Endodermal cell (in vitro differentiated cells): ENCODE measurements around the gene GPN3. TPM values are rescaled to one million over a fixed set of nuclear protein-coding genes. Genes with fewer than 3 reads are reported as not detected.
"Not testable (repeated sequence)": the region's sequence is repeated elsewhere in the genome, so short reads cannot be mapped to it uniquely, and the experiment has no call there.

Experiments used
- DNase-seq: peaks from one replicate; pipeline ENCODE4 v3.0.0-alpha.2; 2017
- H3K27ac ChIP-seq: 2 replicates; pipeline ENCODE4 v1.5.1; 2013; ENCODE audit warnings: mild to moderate bottlenecking, low read depth, low read length, moderate library complexity
- H3K27me3 ChIP-seq: 2 replicates; pipeline ENCODE4 v1.6.1; 2013; ENCODE audit warnings: mild to moderate bottlenecking, low read length, moderate library complexity; ENCODE audit not compliant: insufficient read depth, control insufficient read depth, poor library complexity, severe bottlenecking
- H3K36me3 ChIP-seq: 2 replicates; pipeline ENCODE4 v1.7.0; 2013; ENCODE audit warnings: mild to moderate bottlenecking, low read length, moderate library complexity; ENCODE audit not compliant: control insufficient read depth, insufficient read depth
- H3K4me1 ChIP-seq: one replicate; pipeline ENCODE4 v1.7.0; 2013; ENCODE audit warnings: low read length; ENCODE audit not compliant: control insufficient read depth, insufficient read depth
- H3K4me3 ChIP-seq: 2 replicates; pipeline ENCODE4 v1.5.1; 2013; ENCODE audit warnings: mild to moderate bottlenecking, low read length, moderate library complexity
- H3K9ac ChIP-seq: 2 replicates; pipeline ENCODE4 v1.6.1; 2013; ENCODE audit warnings: mild to moderate bottlenecking, low read length, moderate library complexity; ENCODE audit not compliant: poor library complexity, severe bottlenecking; ENCODE audit errors: extremely low read depth
- H3K9me3 ChIP-seq: 2 replicates; pipeline ENCODE4 v1.6.1; 2013; ENCODE audit warnings: mild to moderate bottlenecking, low read length, moderate library complexity; ENCODE audit not compliant: control insufficient read depth
- H3K27ac Mint-ChIP-seq: 2 replicates; pipeline ENCODE4 v1.8.0; 2020; ENCODE audit warnings: mixed read lengths
- H3K27me3 Mint-ChIP-seq: 2 replicates; pipeline ENCODE4 v1.8.0; 2021; ENCODE audit warnings: mild to moderate bottlenecking, mixed read lengths; ENCODE audit not compliant: insufficient read depth
- H3K36me3 Mint-ChIP-seq: 2 replicates; pipeline ENCODE4 v1.8.0; 2020; ENCODE audit warnings: low read depth, mixed read lengths
- H3K4me1 Mint-ChIP-seq: 2 replicates; pipeline ENCODE4 v1.8.0; 2020; ENCODE audit warnings: mixed read lengths
- H3K4me3 Mint-ChIP-seq: 2 replicates; pipeline ENCODE4 v1.8.0; 2020; ENCODE audit warnings: mild to moderate bottlenecking, moderate library complexity, mixed read lengths
- H3K9me3 Mint-ChIP-seq: 2 replicates; pipeline ENCODE4 v1.8.0; 2020; ENCODE audit warnings: mild to moderate bottlenecking, mixed read lengths
- WGBS, 2 experiments: methylation state at CpG; one replicate each; pipeline versions ENCODE4 v1.1.5 to v1.1.7; 2013; ENCODE audit warnings: missing lambda C conversion rate in 2 of 2, mixed read lengths in 1 of 2; ENCODE audit not compliant: insufficient coverage in 1 of 2, insufficient read length in 1 of 2; 5-methylcytosine and 5-hydroxymethylcytosine counted together
- total RNA-seq, 2 donors: library from RNA; stranded (reverse); fragmentation: NEBNext Ultra II Directional in 1 of 2; extraction: Animal tissue kit (Norgen Biotek cat#: 25700) in 1 of 2; gene quantifications; 2 replicates in 1 of 2; 3 replicates in 1 of 2; pipeline ENCODE4 v1.2.1, GENCODE V29; 2021
- TF ChIP-seq, protein P1 (sequence below): fragments of 200-600 bp; sonication (generic); conservative IDR thresholded peaks from 2 replicates; pipeline ENCODE4 v1.5.0; 2021; ENCODE audit warnings: antibody characterized with exemption, mild to moderate bottlenecking

The GPN3 gene
- total RNA-seq, 2 donors from 2014 or later, result 40.8 to 50.7 TPM

DNA sequence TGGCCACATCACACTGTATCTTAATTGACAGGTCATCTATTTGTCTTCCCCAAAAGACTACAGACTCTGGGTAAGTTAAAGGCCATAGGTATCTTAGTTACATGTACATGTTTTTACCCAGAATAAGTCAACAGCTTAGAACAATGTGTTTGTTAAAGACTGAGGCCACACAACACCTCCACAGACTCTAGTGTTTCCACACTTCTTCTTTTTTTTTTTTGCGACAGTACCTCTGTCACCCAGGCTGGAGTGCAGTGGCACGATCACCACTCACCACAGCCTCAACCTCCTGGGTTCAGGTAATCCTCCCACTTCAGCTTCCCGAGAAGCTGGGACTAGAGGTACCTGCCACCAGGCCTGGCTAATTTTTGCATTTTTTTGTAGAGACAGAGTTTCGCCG is 1.3 kb downstream of the GPN3 start:
- H3K27ac Mint-ChIP-seq, result peak overlapping the region; percentile 48
- H3K4me3 ChIP-seq, result peak overlapping the region; percentile 94
- H3K4me1 ChIP-seq, result peaks cover 2% of the 10 kb centered on the region
- H3K27me3 ChIP-seq, result no peaks in the 10 kb centered on the region
- no peaks in the 10 kb centered on the region for H3K9me3 Mint-ChIP-seq
- peak overlapping the region; percentile 98 for H3K4me3 Mint-ChIP-seq
- H3K36me3 ChIP-seq, result peaks cover 24% of the 10 kb centered on the region
- H3K27me3 Mint-ChIP-seq, result no peaks in the 10 kb centered on the region
- no peak overlapping the region for H3K27ac ChIP-seq
- peak overlapping the region; percentile 95 for H3K9ac ChIP-seq
- WGBS, 2 experiments, result 88 to 93% methylated on average over 4 to 5 of the region's 5 CpGs
- peaks cover 23% of the 10 kb centered on the region for H3K36me3 Mint-ChIP-seq
- DNase-seq, result peak; percentile 49
- H3K9me3 ChIP-seq, result no peaks in the 10 kb centered on the region
- H3K4me1 Mint-ChIP-seq, result peaks cover 16% of the 10 kb centered on the region
- TF ChIP-seq, protein P1, sequence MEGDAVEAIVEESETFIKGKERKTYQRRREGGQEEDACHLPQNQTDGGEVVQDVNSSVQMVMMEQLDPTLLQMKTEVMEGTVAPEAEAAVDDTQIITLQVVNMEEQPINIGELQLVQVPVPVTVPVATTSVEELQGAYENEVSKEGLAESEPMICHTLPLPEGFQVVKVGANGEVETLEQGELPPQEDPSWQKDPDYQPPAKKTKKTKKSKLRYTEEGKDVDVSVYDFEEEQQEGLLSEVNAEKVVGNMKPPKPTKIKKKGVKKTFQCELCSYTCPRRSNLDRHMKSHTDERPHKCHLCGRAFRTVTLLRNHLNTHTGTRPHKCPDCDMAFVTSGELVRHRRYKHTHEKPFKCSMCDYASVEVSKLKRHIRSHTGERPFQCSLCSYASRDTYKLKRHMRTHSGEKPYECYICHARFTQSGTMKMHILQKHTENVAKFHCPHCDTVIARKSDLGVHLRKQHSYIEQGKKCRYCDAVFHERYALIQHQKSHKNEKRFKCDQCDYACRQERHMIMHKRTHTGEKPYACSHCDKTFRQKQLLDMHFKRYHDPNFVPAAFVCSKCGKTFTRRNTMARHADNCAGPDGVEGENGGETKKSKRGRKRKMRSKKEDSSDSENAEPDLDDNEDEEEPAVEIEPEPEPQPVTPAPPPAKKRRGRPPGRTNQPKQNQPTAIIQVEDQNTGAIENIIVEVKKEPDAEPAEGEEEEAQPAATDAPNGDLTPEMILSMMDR, result no peak

DNA sequence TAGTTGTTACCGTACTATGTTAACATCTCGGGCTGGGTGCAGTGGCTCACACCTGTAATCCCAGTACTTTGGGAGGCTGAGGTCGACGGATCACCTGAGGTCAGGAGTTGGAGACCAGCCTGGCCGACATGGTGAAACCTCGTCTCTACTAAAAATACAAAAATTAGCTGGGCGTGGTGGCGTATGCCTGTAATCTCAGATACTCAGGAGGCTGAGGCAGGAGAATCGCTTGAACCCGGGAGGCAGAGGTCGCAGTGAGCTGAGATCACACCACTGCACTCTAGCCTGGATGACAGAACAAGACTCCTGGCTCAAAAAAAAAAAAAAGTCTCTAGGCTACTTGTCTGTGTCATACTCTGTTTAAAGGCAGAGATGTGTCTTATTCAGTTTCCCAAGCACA is 2.3 kb downstream of the GPN3 start:
- H3K4me3 ChIP-seq, H3K9ac ChIP-seq, H3K9me3 Mint-ChIP-seq, H3K27ac ChIP-seq, H3K4me1 ChIP-seq, H3K27me3 ChIP-seq, H3K27me3 Mint-ChIP-seq, H3K4me3 Mint-ChIP-seq, H3K9me3 ChIP-seq, H3K27ac Mint-ChIP-seq, DNase-seq: not testable (repeated sequence)
- peaks cover 25% of the 10 kb centered on the region for H3K36me3 ChIP-seq
- Mint-ChIP-seq H3K36me3 (peaks cover 29% of the 10 kb centered on the region), H3K4me1 (peaks cover 16% of the 10 kb centered on the region)
- WGBS, 2 experiments, result 92 to 99% methylated on average over 10 to 11 of the region's 11 CpGs

DNA sequence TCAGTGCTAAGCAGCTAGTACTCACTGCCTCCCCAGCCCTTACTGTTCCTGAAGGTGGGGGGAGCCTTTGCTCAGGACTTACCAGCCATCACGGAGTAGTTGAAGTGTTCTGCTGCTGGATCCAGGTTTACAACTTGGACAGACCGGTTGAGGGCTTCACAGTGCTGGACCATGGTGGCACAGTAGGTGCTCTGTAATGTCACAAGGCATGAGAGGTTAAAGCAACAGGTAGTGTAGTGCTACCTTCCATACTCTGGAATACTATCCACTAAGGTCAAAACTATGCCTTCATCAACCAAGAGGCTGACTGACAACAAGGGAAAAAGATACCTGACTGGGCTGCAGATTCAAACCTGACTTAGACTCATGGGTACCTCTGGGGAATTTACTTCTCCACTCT is 3.0 kb downstream of the GPN3 start:
- peaks cover 2% of the 10 kb centered on the region for H3K4me1 ChIP-seq
- no peaks in the 10 kb centered on the region for H3K27me3 ChIP-seq
- Mint-ChIP-seq H3K27ac (no peak overlapping the region), H3K36me3 (peaks cover 35% of the 10 kb centered on the region), H3K4me1 (peaks cover 16% of the 10 kb centered on the region), H3K4me3 (no peak overlapping the region), H3K9me3 (no peaks in the 10 kb centered on the region), H3K27me3 (no peaks in the 10 kb centered on the region)
- H3K4me3 ChIP-seq, result no peak overlapping the region
- peaks cover 31% of the 10 kb centered on the region for H3K36me3 ChIP-seq
- H3K9ac ChIP-seq, result no peak overlapping the region
- no peak for DNase-seq
- H3K27ac ChIP-seq, result no peak overlapping the region
- 86 to 92% methylated on average over 2 of the region's 2 CpGs for WGBS, 2 experiments
- TF ChIP-seq, protein P1, result no peak
- H3K9me3 ChIP-seq, result no peaks in the 10 kb centered on the region

GRCh38 chr12:110461189-110461588 is 6.9 kb downstream of the GPN3 start:
- H3K27ac ChIP-seq, H3K9me3 Mint-ChIP-seq, H3K4me1 Mint-ChIP-seq, H3K27me3 Mint-ChIP-seq, DNase-seq, H3K9me3 ChIP-seq, H3K27ac Mint-ChIP-seq, H3K4me3 Mint-ChIP-seq, H3K4me1 ChIP-seq, H3K4me3 ChIP-seq, H3K27me3 ChIP-seq, H3K9ac ChIP-seq: not testable (repeated sequence)
- 87 to 90% methylated on average over 5 of the region's 5 CpGs for WGBS, 2 experiments
- H3K36me3 ChIP-seq, result peaks cover 46% of the 10 kb centered on the region
- peaks cover 50% of the 10 kb centered on the region for H3K36me3 Mint-ChIP-seq
